ENCODE data around the gene RERE.
A peak's percentile ranks its signal among the peaks of the same experiment; 100 is the strongest.

RERE gene

DNA sequence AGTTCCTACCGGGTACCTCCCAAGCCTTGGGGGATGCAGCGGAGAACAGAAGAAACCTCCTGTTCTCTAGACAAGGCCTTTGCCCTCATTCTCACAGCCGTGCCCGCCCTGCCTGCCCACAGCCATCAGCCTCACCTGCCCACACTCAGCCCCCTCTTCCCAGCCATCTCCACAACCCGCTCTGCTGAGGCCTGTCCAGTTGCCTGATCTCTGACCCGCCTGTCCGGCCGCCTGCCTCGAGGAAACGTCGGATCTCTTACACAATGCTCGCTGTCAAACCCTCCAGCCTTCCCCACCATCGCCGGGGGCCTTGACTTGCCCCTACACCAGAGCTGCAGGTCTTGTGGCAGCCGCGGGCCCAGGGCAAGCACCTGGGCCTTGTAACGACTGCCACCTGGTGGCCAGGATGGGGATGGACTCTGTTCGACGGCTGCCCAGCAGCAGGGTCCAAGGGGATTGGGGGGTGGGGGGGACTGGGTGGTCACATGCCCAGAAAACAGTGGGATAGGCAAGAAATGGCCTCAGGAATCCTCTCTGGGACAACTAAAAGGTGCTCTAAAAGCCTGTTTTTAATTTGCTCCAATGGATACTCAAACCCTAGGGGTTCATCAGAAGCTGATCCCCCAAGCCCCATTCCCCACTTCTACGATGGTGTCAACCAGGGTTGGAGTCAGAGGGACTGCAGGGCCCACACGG is 468.5 kb downstream of the RERE start:
- H3K27me3 ChIP-seq (ENCODE audit: insufficient read depth, low read length, poor library complexity): no peaks in the 10 kb centered on the region
- DNase-seq: peak; percentile 69
- TF ChIP-seq, protein P1, sequence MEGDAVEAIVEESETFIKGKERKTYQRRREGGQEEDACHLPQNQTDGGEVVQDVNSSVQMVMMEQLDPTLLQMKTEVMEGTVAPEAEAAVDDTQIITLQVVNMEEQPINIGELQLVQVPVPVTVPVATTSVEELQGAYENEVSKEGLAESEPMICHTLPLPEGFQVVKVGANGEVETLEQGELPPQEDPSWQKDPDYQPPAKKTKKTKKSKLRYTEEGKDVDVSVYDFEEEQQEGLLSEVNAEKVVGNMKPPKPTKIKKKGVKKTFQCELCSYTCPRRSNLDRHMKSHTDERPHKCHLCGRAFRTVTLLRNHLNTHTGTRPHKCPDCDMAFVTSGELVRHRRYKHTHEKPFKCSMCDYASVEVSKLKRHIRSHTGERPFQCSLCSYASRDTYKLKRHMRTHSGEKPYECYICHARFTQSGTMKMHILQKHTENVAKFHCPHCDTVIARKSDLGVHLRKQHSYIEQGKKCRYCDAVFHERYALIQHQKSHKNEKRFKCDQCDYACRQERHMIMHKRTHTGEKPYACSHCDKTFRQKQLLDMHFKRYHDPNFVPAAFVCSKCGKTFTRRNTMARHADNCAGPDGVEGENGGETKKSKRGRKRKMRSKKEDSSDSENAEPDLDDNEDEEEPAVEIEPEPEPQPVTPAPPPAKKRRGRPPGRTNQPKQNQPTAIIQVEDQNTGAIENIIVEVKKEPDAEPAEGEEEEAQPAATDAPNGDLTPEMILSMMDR (IDR thresholded peaks at IDR 0.05; ENCODE audit: borderline replicate concordance, extremely low read depth, low read length, poor library complexity, severe bottlenecking): peak; percentile 92
- TF ChIP-seq EZH2 (IDR thresholded peaks at IDR 0.05; ENCODE audit: borderline replicate concordance, low read depth, low read length, severe bottlenecking): no peak
- H3K9ac ChIP-seq (ENCODE audit: low read depth, low read length): no peak overlapping the region
- H3K9me3 ChIP-seq (ENCODE audit: insufficient read depth, low read length, severe bottlenecking): no peaks in the 10 kb centered on the region
- H4K20me1 ChIP-seq (ENCODE audit: insufficient read depth, low read length): peaks cover 16% of the 10 kb centered on the region
- H3K4me1 ChIP-seq (ENCODE audit: insufficient read depth, low read length): peaks cover 2% of the 10 kb centered on the region; the same call in 1 of the 2 replicates
- H3K79me2 ChIP-seq (ENCODE audit: insufficient read depth, low read length): no peaks in the 10 kb centered on the region
- no peak overlapping the region for H3K4me2 ChIP-seq (ENCODE audit: insufficient read depth, low read length)
- peak; percentile 86 for ATAC-seq (ENCODE audit: insufficient read depth, low read depth)
- H3K36me3 ChIP-seq (ENCODE audit: insufficient read depth, low read length): peaks cover 8% of the 10 kb centered on the region
- H2AFZ ChIP-seq (ENCODE audit: low read depth, low read length): no peak overlapping the region
- no peak overlapping the region for H3K4me3 ChIP-seq (ENCODE audit: low read depth in 1 of 2, low read length in 2 of 2)
- H3K27ac ChIP-seq (ENCODE audit: low read length): no peak overlapping the region

DNA sequence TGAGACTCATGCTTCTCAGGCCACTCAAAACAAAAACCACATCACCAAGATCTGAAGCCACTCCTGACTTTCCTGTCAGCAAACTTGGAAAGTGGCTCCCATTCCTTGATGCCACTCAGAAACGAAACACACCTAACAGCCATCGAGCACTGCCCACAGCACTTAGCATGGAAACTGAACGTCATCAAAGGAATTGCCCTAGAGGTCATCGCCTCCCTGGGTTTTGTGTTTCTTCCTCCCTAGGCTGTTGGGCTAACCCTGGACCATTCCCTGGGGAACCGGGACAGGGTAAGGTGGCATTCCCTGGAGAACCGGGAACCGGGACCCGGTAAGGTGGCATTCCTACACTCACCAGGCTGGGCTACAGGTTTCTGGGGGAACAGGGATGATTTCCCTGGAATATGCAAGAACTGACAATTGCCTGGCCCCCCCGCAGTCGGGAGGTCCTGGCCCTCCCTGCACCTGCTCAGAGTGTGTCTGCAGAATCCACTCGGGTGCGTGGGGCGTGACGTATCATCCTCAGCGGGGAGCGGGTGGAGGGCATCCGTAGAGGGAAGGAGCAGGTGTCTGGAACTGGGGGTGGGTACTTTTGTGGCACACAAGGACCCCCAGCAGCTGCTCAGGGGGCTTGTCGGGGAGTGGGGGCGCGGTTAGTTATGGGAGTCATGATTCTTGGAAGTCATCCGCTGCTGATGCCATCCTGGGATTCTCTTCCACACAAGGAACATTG is 469.2 kb downstream of the RERE start:
- Histone ChIP-seq H3K79me2 (ENCODE audit: insufficient read depth, low read length) (no peaks in the 10 kb centered on the region), H3K27me3 (ENCODE audit: insufficient read depth, low read length, poor library complexity) (no peaks in the 10 kb centered on the region), H3K27ac (ENCODE audit: low read length) (no peak overlapping the region), H3K4me2 (ENCODE audit: insufficient read depth, low read length) (no peak overlapping the region), H3K9ac (ENCODE audit: low read depth, low read length) (no peak overlapping the region), H3K9me3 (ENCODE audit: insufficient read depth, low read length, severe bottlenecking) (no peaks in the 10 kb centered on the region), H2AFZ (ENCODE audit: low read depth, low read length) (no peak overlapping the region), H3K4me3 (ENCODE audit: low read depth in 1 of 2, low read length in 2 of 2) (no peak overlapping the region), H3K4me1 (ENCODE audit: insufficient read depth, low read length) (peaks cover 2% of the 10 kb centered on the region; the same call in 1 of the 2 replicates), H3K36me3 (ENCODE audit: insufficient read depth, low read length) (peaks cover under 1% of the 10 kb centered on the region; the same call in 1 of the 2 replicates), H4K20me1 (ENCODE audit: insufficient read depth, low read length) (peaks cover 16% of the 10 kb centered on the region)
- TF ChIP-seq EZH2 (IDR thresholded peaks at IDR 0.05; ENCODE audit: borderline replicate concordance, low read depth, low read length, severe bottlenecking): no peak
- TF ChIP-seq, protein P1 (IDR thresholded peaks at IDR 0.05; ENCODE audit: borderline replicate concordance, extremely low read depth, low read length, poor library complexity, severe bottlenecking): no peak
- DNase-seq: no peak
- no peak for ATAC-seq (ENCODE audit: insufficient read depth, low read depth)

DNA sequence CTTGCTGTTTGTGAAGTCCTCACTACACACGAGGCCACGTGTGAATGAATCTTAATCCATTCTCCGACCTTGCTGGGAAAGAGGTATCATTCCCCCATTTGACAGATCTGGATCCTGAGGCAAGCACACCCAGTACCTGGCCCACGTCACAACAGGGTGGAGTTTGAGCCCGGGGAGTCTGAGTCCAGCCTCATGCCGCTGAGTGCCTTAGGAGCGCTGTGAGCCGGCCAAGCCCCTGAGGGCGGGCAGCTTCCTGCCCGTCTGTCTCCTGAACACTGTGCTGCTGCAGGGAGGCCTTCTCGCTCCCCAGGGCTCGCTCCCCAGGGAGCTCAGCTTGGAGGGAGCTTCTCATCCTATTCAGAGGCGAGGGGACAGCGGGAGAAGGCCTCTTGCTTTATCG is 469.8 kb downstream of the RERE start:
- Histone ChIP-seq H3K4me2 (ENCODE audit: insufficient read depth, low read length) (no peak overlapping the region), H4K20me1 (ENCODE audit: insufficient read depth, low read length) (peaks cover 16% of the 10 kb centered on the region), H3K27ac (ENCODE audit: low read length) (no peak overlapping the region), H3K4me1 (ENCODE audit: insufficient read depth, low read length) (peaks cover 2% of the 10 kb centered on the region; the same call in 1 of the 2 replicates), H3K9me3 (ENCODE audit: insufficient read depth, low read length, severe bottlenecking) (no peaks in the 10 kb centered on the region), H3K4me3 (ENCODE audit: low read depth in 1 of 2, low read length in 2 of 2) (no peak overlapping the region), H3K79me2 (ENCODE audit: insufficient read depth, low read length) (no peaks in the 10 kb centered on the region), H3K27me3 (ENCODE audit: insufficient read depth, low read length, poor library complexity) (no peaks in the 10 kb centered on the region), H2AFZ (ENCODE audit: low read depth, low read length) (no peak overlapping the region), H3K36me3 (ENCODE audit: insufficient read depth, low read length) (no peaks in the 10 kb centered on the region), H3K9ac (ENCODE audit: low read depth, low read length) (no peak overlapping the region)
- TF ChIP-seq, protein P1 (IDR thresholded peaks at IDR 0.05; ENCODE audit: borderline replicate concordance, extremely low read depth, low read length, poor library complexity, severe bottlenecking): no peak
- no peak for TF ChIP-seq EZH2 (IDR thresholded peaks at IDR 0.05; ENCODE audit: borderline replicate concordance, low read depth, low read length, severe bottlenecking)
- no peak for ATAC-seq (ENCODE audit: insufficient read depth, low read depth)
- DNase-seq: no peak
